ENCODE measurements around the gene TERF2IP. TPM values are rescaled to one million over a fixed set of nuclear protein-coding genes. Genes with fewer than 3 reads are reported as not detected.

The TERF2IP gene
- total RNA-seq, 2 experiments from 2014 or later: 41.6 to 64.3 TPM

DNA sequence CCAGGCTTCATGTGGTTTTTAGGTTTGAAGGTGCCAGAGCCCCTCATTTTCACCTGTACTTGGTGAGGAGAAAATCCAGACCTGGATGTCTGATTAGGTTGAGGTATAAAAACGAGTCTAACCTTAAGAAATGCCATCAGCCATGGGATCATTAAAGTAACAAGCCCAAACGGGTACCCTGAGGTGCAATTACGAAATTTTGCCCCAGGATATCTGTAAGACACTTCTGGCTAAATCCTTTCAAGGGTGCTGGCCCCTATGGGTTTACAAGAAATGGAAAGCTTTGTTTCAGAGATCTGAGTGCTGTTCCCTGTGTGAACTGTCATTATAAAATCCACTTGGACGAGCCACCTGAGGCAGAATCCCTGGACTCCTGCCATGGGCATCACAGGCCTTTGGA lies 44.3 kb upstream of the TERF2IP start:
- no peak overlapping the region for H3K27ac ChIP-seq (ENCODE audit: low read depth, low read length, poor library complexity, severe bottlenecking)
- peaks cover 90% of the 10 kb centered on the region for H3K36me3 ChIP-seq (ENCODE audit: insufficient read depth, low read length)
- H3K4me2 ChIP-seq (ENCODE audit: low read length): no peak overlapping the region
- no TSS peak for BruUV-seq (replicated peaks)
- H3K4me1 ChIP-seq (ENCODE audit: insufficient read depth, low read length, poor library complexity, severe bottlenecking): no peaks in the 10 kb centered on the region
- H4K20me1 ChIP-seq (ENCODE audit: insufficient read depth, low read length): no peaks in the 10 kb centered on the region
- ChIA-PET POLR2A (interaction anchor here (0.6 kb wide), 1 partner anchor 1235 kb away, joined by 3 read pairs; no protein-coding TSS in a partner anchor), CTCF (ENCODE audit: unreplicated experiment) (no interaction called here)
- no peak overlapping the region for H2AFZ ChIP-seq (ENCODE audit: low read length)
- H3K9me2 ChIP-seq (ENCODE audit: insufficient read depth, low read length): no peaks in the 10 kb centered on the region
- H3K4me3 ChIP-seq (ENCODE audit: low read depth, low read length, poor library complexity, severe bottlenecking): no peak overlapping the region
- TF ChIP-seq, protein P1, sequence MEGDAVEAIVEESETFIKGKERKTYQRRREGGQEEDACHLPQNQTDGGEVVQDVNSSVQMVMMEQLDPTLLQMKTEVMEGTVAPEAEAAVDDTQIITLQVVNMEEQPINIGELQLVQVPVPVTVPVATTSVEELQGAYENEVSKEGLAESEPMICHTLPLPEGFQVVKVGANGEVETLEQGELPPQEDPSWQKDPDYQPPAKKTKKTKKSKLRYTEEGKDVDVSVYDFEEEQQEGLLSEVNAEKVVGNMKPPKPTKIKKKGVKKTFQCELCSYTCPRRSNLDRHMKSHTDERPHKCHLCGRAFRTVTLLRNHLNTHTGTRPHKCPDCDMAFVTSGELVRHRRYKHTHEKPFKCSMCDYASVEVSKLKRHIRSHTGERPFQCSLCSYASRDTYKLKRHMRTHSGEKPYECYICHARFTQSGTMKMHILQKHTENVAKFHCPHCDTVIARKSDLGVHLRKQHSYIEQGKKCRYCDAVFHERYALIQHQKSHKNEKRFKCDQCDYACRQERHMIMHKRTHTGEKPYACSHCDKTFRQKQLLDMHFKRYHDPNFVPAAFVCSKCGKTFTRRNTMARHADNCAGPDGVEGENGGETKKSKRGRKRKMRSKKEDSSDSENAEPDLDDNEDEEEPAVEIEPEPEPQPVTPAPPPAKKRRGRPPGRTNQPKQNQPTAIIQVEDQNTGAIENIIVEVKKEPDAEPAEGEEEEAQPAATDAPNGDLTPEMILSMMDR (conservative IDR thresholded peaks at IDR 0.05; ENCODE audit: low read length): no peak
- no peak for TF ChIP-seq EZH2phosphoT487 (IDR thresholded peaks at IDR 0.05; ENCODE audit: borderline replicate concordance, low read depth, low read length)
- peaks cover 4% of the 10 kb centered on the region; the same call in 1 of the 2 replicates for H3K9me3 ChIP-seq (ENCODE audit: low read length)
- DNase-seq (ENCODE audit: low spot score): no peak
- H3K79me2 ChIP-seq (ENCODE audit: insufficient read depth, low read depth, low read length): no peaks in the 10 kb centered on the region
- intact Hi-C loops (cut with micrococcal nuclease; ENCODE audit: unreplicated experiment): no loop called here

- H3K9me3 ChIP-seq (ENCODE audit: low read length): peaks cover 4% of the 10 kb centered on the region; the same call in 1 of the 2 replicates
- no peaks in the 10 kb centered on the region for H3K4me1 ChIP-seq (ENCODE audit: insufficient read depth, low read length, poor library complexity, severe bottlenecking)
- peaks cover 89% of the 10 kb centered on the region for H3K36me3 ChIP-seq (ENCODE audit: insufficient read depth, low read length)
- TF ChIP-seq, protein P1 (conservative IDR thresholded peaks at IDR 0.05; ENCODE audit: low read length): no peak
- no peak for TF ChIP-seq EZH2phosphoT487 (IDR thresholded peaks at IDR 0.05; ENCODE audit: borderline replicate concordance, low read depth, low read length)
- no peaks in the 10 kb centered on the region for H3K9me2 ChIP-seq (ENCODE audit: insufficient read depth, low read length)
- no peaks in the 10 kb centered on the region for H3K79me2 ChIP-seq (ENCODE audit: insufficient read depth, low read depth, low read length)
- H2AFZ ChIP-seq (ENCODE audit: low read length): no peak overlapping the region
- no peak overlapping the region for H3K27ac ChIP-seq (ENCODE audit: low read depth, low read length, poor library complexity, severe bottlenecking)
- no TSS peak for BruUV-seq (replicated peaks)
- intact Hi-C loops (cut with micrococcal nuclease; ENCODE audit: unreplicated experiment): no loop called here
- POLR2A ChIA-PET: interaction anchor here (0.6 to 1.1 kb wide), 7 partner anchors 9 to 1019 kb away, joined by 3 to 9 read pairs (median 3); no protein-coding TSS in a partner anchor
- no peak overlapping the region for H3K4me3 ChIP-seq (ENCODE audit: low read depth, low read length, poor library complexity, severe bottlenecking)
- H3K4me2 ChIP-seq (ENCODE audit: low read length): no peak overlapping the region
- CTCF ChIA-PET (ENCODE audit: unreplicated experiment): no interaction called here
- H4K20me1 ChIP-seq (ENCODE audit: insufficient read depth, low read length): no peaks in the 10 kb centered on the region
- DNase-seq (ENCODE audit: low spot score): no peak
These were observed 41.1 kb upstream of the TERF2IP start for GRCh38 chr16:75606507-75606906.

- Histone ChIP-seq H3K27ac (ENCODE audit: low read depth, low read length, poor library complexity, severe bottlenecking) (no peak overlapping the region), H3K4me3 (ENCODE audit: low read depth, low read length, poor library complexity, severe bottlenecking) (no peak overlapping the region), H3K4me2 (ENCODE audit: low read length) (no peak overlapping the region), H3K79me2 (ENCODE audit: insufficient read depth, low read depth, low read length) (no peaks in the 10 kb centered on the region), H3K9me3 (ENCODE audit: low read length) (no peaks in the 10 kb centered on the region), H4K20me1 (ENCODE audit: insufficient read depth, low read length) (no peaks in the 10 kb centered on the region), H2AFZ (ENCODE audit: low read length) (no peak overlapping the region), H3K9me2 (ENCODE audit: insufficient read depth, low read length) (no peaks in the 10 kb centered on the region), H3K4me1 (ENCODE audit: insufficient read depth, low read length, poor library complexity, severe bottlenecking) (no peaks in the 10 kb centered on the region), H3K36me3 (ENCODE audit: insufficient read depth, low read length) (peaks cover 99% of the 10 kb centered on the region)
- no peak for DNase-seq (ENCODE audit: low spot score)
- CTCF ChIA-PET (ENCODE audit: unreplicated experiment): interaction anchor here (1.0 kb wide), 1 partner anchor 59 kb away, joined by 3 read pairs; no protein-coding TSS in a partner anchor
- POLR2A ChIA-PET: interaction anchor here (0.5 kb wide), 1 partner anchor 196 kb away, joined by 3 read pairs; no protein-coding TSS in a partner anchor
- intact Hi-C loops (cut with micrococcal nuclease; ENCODE audit: unreplicated experiment): no loop called here
- no peak for TF ChIP-seq EZH2phosphoT487 (IDR thresholded peaks at IDR 0.05; ENCODE audit: borderline replicate concordance, low read depth, low read length)
- TF ChIP-seq, protein P1 (conservative IDR thresholded peaks at IDR 0.05; ENCODE audit: low read length): no peak
- BruUV-seq (replicated peaks): no TSS peak
These were observed 33.3 kb upstream of the TERF2IP start for GRCh38 chr16:75614066-75614897.

Measured in OCI-LY7 (cell line).